PC-9 (cell line): Measurements from ENCODE around the gene GPRC5C.

ENCODE experiments used
- EZH2 ChIP-seq: fragments of 200-600 bp; sonication (generic); IDR thresholded peaks from 2 replicates; pipeline ENCODE4 v1.8.0; 2017; ENCODE audit warnings: antibody characterized with exemption, low read depth
- TF ChIP-seq, protein P1 (sequence below): fragments of 200-600 bp; sonication (generic); conservative IDR thresholded peaks from 2 replicates; pipeline ENCODE4 v1.6.1; 2017; ENCODE audit warnings: mixed run types, antibody characterized with exemption, mild to moderate bottlenecking, moderate library complexity

DNA sequence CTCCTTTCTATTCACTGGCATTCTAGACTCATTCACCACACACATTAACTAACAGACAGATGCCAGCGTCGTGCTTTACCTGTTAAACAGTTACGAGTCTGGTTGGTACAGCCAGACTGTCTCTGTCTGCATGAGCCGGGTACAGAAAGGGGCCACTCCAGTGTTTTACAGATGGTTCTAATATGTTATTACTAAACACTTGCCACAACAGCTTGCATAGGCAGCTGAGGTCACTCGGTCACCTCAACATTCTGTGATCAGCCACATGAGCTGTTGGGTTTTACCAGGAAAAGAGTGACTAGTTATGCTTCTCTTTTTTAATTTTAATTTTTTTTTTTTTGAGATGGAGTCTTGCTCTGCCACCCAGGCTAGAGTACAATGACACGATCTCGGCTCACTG, 59.7 kb downstream of the GPRC5C start:
- TF ChIP-seq, protein P1, sequence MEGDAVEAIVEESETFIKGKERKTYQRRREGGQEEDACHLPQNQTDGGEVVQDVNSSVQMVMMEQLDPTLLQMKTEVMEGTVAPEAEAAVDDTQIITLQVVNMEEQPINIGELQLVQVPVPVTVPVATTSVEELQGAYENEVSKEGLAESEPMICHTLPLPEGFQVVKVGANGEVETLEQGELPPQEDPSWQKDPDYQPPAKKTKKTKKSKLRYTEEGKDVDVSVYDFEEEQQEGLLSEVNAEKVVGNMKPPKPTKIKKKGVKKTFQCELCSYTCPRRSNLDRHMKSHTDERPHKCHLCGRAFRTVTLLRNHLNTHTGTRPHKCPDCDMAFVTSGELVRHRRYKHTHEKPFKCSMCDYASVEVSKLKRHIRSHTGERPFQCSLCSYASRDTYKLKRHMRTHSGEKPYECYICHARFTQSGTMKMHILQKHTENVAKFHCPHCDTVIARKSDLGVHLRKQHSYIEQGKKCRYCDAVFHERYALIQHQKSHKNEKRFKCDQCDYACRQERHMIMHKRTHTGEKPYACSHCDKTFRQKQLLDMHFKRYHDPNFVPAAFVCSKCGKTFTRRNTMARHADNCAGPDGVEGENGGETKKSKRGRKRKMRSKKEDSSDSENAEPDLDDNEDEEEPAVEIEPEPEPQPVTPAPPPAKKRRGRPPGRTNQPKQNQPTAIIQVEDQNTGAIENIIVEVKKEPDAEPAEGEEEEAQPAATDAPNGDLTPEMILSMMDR: no peak
- TF ChIP-seq EZH2: no peak
